ENCODE results near the gene FAM120B.
"Not testable (repeated sequence)": the region's sequence is repeated elsewhere in the genome, so short reads cannot be mapped to it uniquely, and the experiment has no call there.

DNA sequence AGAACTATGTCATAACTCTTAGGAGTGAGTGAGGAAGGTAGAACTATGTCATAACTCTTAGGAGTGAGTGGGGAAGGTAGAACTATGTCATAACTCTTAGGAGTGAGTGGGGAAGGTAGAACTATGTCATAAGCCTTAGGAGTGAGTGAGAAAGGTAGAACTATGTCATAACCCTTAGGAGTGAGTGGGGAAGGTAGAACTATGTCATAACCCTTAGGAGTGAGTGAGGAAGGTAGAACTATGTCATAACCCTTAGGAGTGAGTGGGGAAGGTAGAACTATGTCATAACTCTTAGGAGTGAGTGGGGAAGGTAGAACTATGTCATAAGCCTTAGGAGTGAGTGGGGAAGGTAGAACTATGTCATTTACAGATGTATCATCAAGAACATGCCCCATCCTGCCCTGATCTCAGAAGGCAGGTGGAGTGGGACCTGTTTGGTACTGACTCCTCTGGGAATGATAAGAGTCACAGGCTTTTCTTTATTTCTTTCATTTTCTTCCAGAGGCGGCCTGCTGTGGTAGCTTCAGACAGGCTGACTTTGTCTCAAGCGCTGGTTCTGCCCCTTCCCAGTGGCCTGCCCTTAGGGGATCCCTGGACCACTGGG lies 93.5 kb downstream of the FAM120B start:
- not testable (repeated sequence) for TF ChIP-seq POLR2AphosphoS5 (IDR thresholded peaks at IDR 0.05; ENCODE audit: low read depth, low read length); POLR2A (IDR thresholded peaks at IDR 0.05; ENCODE audit: low read depth, low read length); TAF1 (IDR thresholded peaks at IDR 0.05; ENCODE audit: borderline replicate concordance, low read depth, low read length)

Measured in GM12892 (cell line).